Right ventricle myocardium inferior (tissue), 1 donor: ENCODE measurements around the gene SYT1. TPM values are rescaled to one million over a fixed set of nuclear protein-coding genes. Genes with fewer than 3 reads are reported as not detected.
A peak's percentile ranks its signal among the peaks of the same experiment; 100 is the strongest.

ENCODE experiments used
- ATAC-seq: fragments of 200-7000 bp; cut with Tn5 transposase; one replicate; pipeline ENCODE4 v1.9.1; 2020; ENCODE audit warnings: mild to moderate bottlenecking, moderate library complexity
- DNase-seq: peaks from one replicate; pipeline ENCODE4 v3.0.0; 2021; ENCODE audit errors: missing footprints
- intact Hi-C: fragments of 100-400 bp; cut with DNase I; formaldehyde crosslinking; loops from one replicate; pipeline ENCODE4 v1.11.0; 2022
- total RNA-seq: library from RNA; stranded (reverse); fragmentation: NEBNext Ultra II Directional; extraction: Animal tissue kit (Norgen Biotek cat#: 25700); gene quantifications from one replicate; pipeline ENCODE4 v1.2.1, GENCODE V29; 2021
- donor health status: DM: no; HTN: yes; CAD: no; lungs with severe emphysema.

SYT1 gene
- total RNA-seq, 1 donor from 2014 or later: 0.24 TPM

DNA sequence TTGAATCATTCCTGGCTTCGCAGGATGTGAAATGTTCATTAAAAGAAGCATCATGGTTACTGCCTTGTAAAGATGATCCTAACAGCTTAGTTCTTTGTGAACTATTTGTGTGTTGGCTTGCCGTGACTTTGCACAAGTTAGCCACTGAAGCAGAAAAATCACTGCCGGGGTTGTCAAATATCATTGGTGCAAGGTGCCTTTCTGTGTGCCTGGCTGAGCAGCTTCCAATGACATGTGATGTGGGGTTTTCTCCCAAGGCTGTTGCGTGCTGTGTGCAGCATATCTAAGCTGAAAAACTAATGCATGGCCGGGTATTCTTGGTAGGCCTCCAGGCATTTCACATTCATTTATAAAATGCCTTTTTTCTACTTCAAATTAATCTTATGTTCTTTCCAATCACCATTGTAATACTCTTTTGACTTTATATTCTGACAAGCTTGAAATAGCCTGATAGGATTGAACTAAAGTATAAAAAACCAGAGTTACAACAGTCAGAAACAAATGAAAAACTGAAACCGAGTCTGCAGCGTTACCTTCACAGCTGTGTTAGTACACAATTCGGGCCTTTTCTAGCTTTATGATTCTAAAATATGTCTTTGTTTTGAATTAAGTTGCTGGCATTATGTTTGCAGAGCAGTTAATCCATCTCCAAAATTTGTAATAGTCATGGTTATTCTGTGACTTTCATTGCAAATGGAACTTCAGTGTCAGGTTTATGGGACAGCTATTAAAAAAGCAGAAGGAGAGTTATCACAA is 222.1 kb downstream of the SYT1 start:
- intact Hi-C loops: no loop called here
- ATAC-seq (no peak), DNase-seq (no peak)

DNA sequence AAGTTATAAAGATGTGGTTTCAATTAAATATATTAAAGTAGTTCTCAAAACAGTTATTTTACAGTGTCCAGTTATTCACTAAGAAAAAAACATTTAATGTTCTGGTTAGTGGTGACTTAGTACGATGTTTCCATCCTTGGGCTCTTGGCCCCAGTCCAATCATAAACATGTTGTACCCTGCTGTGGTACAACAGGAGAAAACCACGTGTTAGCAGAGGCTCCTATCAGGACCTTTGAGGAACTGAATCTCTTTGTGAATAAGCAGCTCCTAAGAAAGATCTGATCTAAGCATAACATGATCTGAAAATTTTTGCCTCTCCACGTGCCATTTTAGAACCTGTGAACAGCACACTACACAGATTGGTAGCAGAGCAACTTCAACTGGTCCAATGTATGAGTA is 234.0 kb downstream of the SYT1 start:
- ATAC-seq (no peak), DNase-seq (no peak)
- intact Hi-C loops: no loop called here

DNA sequence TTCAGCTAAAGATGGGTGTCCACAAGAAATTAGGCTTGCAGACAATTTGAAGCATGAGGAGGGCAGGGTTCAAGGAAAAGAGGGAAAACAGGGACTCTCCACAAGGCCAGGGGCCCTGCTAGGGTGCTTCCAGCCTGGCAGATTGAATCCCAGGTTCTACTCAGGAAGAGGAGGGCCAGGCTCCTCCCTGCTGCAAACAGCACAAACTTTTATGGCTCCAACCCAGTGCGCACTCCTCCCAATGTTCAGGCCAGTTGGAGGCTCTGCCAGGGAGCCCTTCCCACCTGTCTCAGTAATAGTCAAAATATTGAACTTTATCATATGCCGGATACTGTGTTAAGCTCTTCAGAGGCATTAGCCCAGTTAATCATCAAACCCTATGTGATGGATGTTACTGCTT is 244.4 kb downstream of the SYT1 start:
- DNase-seq (no peak), ATAC-seq (no peak)
- intact Hi-C loops: no loop called here

DNA sequence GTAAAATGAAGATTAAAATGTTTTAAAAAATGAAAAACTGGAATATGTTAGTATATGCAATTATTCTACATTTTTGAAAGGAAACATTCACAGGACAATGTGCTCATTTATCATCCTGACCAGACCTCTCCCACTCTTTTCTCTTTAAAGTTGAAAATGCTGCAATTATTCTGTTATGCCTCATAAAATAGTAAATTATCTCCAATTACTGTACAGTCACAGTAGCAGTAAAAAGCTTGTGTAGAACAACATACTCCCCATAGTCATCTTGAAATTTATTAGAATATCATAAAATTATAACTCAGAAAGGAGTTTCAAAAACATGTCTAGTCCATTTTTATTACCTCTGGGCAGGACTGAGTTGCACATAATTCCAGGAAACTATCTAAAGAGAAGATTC is 250.3 kb downstream of the SYT1 start:
- DNase-seq (no peak), ATAC-seq (no peak)
- intact Hi-C loops: no loop called here

DNA sequence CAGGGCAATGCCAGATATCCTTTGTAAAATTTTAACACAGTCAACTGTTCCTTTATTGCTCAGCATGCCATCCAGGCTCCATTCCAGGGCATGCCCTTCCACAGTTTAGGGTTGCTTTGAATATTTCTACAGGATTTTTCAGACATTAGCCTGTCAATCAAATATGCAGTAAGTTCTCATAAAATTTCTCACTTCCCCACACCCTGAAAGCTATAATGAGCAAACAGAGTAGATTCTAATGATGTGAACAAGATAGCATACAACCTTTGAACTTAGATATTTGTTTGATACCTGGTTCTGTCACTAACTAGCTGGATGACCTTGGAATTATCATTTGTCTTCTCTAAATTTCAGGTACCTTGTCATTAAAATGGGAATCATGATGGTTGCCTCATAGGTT is 251.2 kb downstream of the SYT1 start:
- ATAC-seq (no peak), DNase-seq (no peak)
- intact Hi-C loops: no loop called here

DNA sequence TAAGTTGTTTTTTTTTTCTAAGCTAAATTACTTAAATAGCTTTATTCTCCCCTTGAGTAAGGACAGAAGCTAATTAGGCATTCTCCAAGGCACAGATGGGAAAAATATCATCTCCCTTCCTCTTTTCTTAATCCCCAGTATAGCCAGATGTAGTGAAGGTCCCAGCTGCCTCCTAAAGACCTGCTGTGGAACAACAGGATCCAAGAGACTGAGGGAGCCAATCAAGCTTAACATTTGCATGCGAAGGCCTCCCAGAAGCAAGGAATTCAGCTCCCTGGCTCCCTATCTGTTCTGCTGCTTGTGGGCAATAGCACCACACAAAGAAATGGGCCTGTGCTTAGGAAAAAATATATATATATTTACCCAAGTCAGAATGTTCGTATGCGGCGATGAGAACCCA is 255.2 kb downstream of the SYT1 start:
- intact Hi-C loops: no loop called here

DNA sequence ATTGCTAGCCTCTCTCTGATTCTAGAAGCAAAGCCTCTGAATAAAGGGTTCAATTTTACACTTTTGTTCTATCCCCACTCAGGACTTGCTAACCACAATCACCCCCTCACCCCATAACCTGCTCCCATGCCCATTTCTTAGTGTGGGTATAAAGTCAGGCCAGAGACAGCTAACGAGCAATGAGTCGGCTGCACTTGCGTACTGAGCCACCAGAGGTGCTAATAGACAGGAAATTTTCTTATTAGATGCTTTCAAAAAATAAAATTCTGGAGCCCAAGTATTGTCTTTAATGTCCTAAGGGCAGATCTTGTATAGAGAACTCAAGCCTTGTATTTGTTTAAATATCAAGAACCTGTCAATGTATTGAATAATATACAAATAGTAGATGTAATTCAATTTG is 256.9 kb downstream of the SYT1 start:
- intact Hi-C loops: no loop called here
- no peak for ATAC-seq
- no peak for DNase-seq

More for the DNA sequence above, 255.2 kb downstream of the SYT1 start:
- DNase-seq (no peak), ATAC-seq (no peak)

DNA sequence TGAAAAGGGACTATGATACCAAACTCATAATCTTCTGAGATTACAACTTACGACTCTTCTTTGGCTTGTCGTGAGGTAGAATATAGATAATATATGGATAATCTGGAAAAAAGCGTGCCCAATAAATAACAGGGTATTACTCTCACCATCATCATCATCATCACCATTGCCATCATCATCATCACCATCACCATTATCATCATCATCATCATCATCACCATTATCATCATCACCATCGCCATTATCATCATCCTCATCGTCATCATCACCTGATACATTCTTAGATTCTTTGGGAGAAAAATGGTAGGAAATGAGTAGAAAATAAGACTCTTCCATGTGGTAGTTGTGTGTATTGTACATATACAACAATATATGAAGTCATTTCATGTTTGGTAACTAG is 259.8 kb downstream of the SYT1 start:
- DNase-seq: no peak
- no peak for ATAC-seq
- intact Hi-C loops: no loop called here

DNA sequence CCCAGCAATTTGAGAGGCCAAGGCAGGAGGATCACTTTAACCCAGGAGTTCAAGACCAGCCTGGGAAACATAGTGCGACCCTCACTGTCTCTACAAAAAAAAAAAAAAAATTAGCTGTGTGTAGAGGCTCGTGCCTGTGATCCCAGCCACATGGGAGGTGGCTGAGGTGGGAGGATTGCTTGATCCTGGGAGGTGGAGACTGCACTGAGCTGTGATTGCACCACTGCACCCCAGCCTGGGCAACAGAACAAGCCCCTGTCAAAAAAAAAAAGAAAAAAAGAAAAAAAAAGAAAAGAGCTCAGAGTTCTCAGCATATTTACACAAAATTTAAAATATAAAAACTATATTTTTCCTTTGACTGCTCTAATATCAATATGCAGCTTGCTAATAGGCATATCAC is 260.8 kb downstream of the SYT1 start:
- DNase-seq (no peak), ATAC-seq (no peak)
- intact Hi-C loops: no loop called here

DNA sequence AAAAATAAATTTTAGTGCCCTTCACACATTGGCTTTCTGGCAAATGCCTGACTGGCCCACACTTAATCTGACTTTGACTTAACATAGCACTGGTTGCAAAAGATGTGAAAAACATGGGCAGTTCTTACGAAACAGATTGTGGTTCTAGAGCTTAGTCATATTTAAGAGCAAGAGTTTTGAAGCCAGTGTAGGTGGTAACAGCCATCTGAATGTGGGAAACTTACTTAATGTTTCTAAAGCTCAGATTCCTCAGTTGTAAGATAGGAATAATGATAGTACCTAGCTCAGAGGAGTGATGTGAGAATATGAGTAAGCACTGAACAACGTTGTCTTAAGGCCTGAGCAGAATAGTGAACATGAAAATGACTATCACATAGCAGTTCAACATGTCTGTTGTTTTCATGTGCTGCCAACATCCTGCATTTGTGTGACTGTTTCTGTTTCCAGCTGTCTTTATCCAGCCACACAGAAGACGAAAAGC is 262.7 kb downstream of the SYT1 start:
- ATAC-seq (no peak), DNase-seq (no peak)
- intact Hi-C loops: no loop called here

DNA sequence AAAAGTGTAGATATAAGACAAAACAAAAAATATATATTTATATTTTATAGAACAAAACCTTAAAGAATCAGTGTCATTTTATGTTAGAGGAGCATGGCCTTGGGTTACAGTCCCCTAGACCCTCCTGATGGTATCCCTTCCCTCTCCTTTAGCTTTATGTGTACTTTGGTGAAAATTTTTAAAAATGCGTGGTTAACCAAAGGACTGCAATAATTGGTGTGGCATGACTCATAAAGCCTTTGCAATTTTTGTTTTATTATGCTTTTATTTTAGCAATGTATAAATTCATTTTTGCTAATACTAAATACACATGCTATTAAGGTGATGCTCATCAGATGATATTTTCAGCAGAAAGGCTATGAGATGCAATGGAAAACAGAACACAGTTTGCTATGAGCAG is 264.4 kb downstream of the SYT1 start:
- DNase-seq (no peak), ATAC-seq (no peak)
- intact Hi-C loops: no loop called here

DNA sequence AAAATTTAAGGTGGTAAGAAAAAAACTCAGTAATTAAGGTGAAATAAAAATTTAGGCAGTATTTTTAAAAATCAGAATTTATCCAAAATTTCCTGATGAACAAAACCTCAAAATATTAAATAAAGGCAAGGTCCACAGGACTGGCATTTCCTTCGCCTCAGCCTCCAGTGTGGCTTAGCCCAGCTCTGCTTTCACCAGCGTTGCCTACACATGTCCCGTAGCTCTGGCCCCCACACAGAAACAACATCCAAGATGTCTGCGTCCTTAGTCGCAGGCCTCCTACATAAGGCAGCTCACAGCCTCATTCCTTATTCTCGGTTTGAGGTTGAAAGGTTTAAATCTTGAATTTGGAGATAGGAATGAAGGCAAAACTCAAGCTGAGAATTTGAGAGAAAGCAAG is 274.3 kb downstream of the SYT1 start:
- DNase-seq: no peak
- no peak for ATAC-seq
- intact Hi-C loops: no loop called here

DNA sequence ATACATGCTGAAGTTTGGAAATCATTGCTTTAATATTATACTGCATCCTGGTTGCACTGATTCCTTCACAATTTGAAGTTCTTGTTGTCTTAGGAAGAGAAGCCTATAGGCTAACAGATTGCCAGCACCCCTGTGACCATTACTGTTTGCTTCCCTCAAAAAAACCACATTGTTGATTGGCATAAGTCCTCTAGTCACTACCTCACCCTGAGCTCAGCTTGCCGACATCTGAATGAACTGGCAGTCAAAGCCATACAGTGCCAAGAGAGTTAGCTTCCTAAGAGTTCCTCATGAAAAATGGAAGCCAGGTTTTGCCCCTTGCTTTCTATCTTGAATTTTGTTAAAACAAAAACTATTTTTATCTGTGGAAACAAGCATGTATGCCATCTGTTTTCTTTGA is 276.1 kb downstream of the SYT1 start:
- intact Hi-C loops: no loop called here
- ATAC-seq (no peak), DNase-seq (no peak)

DNA sequence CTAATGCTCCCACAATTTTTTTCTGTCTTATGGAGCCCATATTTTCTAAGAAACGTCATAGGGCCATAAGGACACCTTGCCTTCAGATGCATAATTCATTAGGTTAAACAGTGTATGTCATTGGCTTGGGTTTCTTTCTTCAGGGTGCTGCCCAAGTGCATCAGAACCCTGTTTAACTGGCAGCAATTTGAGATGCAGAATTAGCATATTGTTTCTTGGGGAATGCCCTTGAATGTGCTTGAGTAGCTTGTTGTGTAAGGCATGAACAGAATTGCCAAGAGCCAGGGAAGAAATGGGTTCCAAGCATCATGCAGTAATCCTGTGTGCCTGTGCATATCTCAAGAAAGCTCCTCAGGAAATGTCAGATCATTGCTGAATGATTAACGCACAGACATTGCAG is 277.2 kb downstream of the SYT1 start:
- intact Hi-C loops: no loop called here
- ATAC-seq (no peak), DNase-seq (no peak)

DNA sequence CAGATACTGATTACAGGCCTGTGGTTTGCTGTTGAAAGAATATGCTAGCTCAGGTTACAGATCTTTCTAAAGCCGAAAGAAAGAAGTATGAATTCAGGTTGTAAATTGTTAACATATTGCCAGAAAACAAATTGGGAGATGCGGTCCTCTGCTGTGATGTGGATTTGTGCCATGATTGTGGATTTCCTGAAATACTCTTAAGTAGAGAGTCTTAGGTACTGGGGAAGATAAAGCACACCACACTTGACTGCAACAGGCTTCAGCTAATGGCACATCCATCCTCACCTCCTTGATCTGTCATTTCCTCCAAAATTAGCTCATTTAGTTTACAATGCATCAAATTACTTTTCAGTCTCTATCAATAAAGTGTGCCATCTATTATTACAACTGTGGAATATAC is 279.2 kb downstream of the SYT1 start:
- no peak for ATAC-seq
- intact Hi-C loops: no loop called here
- DNase-seq: no peak

DNA sequence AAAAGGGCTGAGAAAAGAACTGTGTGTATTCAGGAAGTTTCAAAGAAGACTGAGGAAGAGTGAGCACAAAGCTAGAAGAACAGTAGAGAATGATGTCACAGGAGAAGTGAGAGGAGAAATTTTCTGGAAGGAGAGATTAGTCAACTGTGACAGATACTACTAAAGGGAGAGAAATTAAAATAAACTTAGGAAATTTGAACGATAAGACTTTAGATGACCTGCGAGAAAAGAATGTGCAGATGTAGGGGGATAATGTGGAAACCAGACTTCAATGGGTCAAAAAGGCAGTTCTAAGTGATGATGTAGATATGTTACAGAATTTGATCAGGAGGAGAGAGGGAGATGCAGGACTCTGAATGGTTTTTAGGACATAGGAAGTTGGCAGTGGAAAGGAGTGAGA is 287.4 kb downstream of the SYT1 start:
- ATAC-seq (no peak), DNase-seq (no peak)
- intact Hi-C loops: no loop called here

DNA sequence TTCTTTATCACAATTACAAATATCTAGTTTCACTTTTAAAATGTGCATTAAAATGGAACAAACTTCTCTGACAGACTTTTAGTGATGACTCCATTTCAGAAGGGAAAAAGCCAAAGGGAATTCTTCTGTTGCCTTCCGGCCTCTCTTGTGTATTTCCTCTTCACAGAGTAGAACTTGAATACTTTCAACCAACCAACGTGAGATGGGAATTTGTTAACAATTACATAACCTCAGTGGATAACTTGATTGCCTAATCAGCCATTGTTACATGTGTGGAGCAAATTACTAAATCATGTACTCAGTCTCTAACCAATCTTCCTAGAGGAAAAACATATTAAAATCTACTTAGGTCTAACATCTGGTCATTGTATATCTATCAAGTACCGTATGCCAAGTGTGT is 291.1 kb downstream of the SYT1 start:
- intact Hi-C loops: no loop called here
- DNase-seq: no peak
- ATAC-seq: peak; percentile 34

DNA sequence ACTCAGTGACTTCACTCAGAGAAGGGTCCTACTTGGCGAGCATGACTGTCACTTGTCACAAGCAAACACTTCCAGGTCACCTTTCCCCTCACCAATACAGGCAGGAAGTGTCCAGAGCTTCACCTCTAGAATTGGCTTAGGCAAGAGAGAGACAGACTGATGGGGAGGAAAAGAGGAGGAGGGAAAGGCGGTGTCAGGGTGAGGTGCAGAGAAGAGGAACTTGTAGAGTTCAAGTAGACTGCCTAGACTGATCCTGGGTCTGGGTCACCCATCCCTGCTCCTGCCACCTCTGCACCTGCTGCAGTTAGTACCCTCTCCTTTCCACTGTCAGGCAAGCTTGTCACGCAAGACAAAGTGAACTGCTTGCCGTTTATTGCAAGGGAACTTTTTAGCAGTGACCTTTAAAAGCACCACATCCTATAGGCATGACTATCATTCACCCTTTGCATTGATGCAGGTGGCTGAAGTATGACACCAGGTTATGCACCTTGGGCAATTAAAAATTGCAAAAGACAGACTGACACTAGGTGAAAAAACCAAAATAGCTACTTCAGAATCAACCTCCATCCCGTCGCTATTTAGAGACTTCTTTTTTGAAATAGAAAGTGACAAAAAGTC is 292.4 kb downstream of the SYT1 start:
- ATAC-seq (no peak), DNase-seq (no peak)
- intact Hi-C loops: no loop called here

DNA sequence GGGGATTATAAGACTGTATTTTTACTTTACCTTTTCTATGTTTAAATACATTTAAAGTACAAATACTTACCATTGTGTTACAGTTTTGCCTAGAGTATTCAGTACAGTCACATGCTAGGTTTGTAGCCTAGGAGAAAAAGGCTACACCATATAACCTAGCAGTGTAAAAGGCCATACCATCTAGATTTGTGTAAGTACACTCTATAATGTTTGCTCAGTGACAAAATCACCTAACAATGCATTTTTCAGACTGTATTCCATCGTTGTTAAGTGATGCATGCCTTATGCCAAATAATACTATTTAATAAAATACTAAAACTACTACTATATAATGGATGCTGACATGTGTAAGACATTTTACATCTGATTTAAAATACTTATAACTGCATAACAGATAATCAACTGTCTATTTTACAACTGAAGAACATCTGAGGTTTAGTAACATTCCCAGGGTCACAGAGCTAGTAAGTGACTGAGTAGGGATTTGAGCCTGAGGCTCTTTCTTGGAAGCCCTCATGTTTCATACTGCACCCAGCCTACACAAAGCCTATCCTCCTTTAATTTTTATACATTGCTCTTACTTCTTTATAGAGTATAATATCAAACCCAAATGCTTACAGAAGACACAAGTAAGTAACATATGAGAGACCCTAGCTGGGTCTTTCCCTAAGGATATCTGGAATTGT is 296.8 kb downstream of the SYT1 start:
- intact Hi-C loops: no loop called here
- DNase-seq (no peak), ATAC-seq (no peak)

DNA sequence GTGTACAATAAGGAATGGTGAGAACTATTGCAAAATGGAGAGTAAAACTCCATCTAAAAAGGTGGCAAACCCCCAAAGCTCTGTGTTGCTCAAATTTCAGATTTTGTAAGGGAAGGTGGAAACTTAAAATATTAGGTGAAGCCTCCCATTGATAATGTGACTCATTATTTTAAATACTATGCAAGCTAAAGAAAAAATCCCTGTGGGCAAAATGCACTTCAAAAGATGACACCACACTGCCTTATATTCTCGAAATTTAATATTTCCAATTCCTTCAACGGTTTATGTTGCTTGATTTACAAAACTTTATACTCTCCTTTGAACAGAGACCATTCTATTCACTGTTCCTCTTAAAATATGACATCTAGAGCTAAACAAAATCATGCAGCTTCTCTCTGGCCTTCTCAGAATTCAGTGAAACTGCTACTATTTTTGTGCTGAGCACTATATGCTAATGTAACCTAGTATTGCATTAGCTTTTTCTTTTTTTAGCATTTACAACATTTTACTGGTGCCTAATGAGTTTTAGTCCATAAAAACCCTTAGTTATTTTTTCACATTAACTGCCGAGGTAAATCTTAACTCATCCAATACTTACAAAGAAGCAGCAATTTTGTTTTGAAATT is 297.7 kb downstream of the SYT1 start:
- ATAC-seq: no peak
- DNase-seq: no peak
- intact Hi-C loops: no loop called here
